GM12891 (cell line): ENCODE results near the gene IL1B.

ENCODE experiments used
- PAX5 ChIP-seq: IDR thresholded peaks from 2 replicates; pipeline ENCODE4 v1.6.1; 2011; ENCODE audit warnings: low read length, moderate library complexity, mild to moderate bottlenecking; ENCODE audit not compliant: insufficient read depth, severe bottlenecking
- POLR2A ChIP-seq: IDR thresholded peaks from 2 replicates; pipeline ENCODE4 v1.6.1; 2011; ENCODE audit warnings: low read depth, low read length, control low read depth
- POLR2AphosphoS5 ChIP-seq: IDR thresholded peaks from 2 replicates; pipeline ENCODE4 v1.6.1; 2011; ENCODE audit warnings: low read depth, low read length, control low read depth
- POU2F2 ChIP-seq: IDR thresholded peaks from 2 replicates; pipeline ENCODE4 v1.6.1; 2011; ENCODE audit warnings: low read depth, mild to moderate bottlenecking, control low read depth, low read length, moderate library complexity
- SPI1 ChIP-seq: IDR thresholded peaks from 2 replicates; pipeline ENCODE4 v1.6.1; 2011; ENCODE audit warnings: low read depth, low read length, control low read depth
- TAF1 ChIP-seq: IDR thresholded peaks from 2 replicates; pipeline ENCODE4 v1.6.1; 2011; ENCODE audit warnings: low read depth, low read length, control low read depth

DNA sequence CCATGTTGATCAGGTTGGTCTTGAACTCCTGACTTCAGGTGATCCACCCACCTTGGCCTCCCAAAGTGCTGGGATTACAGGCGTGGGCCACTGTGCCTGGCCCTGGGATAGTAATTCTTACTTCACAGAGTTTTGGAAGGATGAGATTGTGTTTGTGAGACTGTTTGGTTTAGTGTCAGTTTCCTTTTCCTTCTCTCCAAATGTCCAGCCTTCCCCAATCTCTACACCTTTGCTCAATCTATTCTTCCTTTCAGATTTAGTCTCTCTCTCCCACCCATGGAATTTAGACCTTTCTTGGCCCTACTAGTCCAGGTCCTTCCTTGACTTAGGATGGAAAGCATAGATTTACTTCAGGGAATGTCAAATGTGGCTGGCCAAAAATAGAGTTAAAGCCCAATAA lies 40.1 kb downstream of the IL1B start:
- TF ChIP-seq POLR2AphosphoS5, result no peak
- TF ChIP-seq POLR2A, result no peak
- TF ChIP-seq SPI1, result no peak
- TF ChIP-seq PAX5, result no peak
- no peak for TF ChIP-seq TAF1
- no peak for TF ChIP-seq POU2F2
